Suprapubic skin (tissue), 4 donors: ENCODE measurements around the gene HEBP1.

ENCODE experiments used
- POLR2A ChIP-seq, 2 donors: fragments of 450-650 bp; IDR thresholded peaks; one replicate each; pipeline ENCODE4 v1.6.1; 2017; ENCODE audit warnings: antibody characterized with exemption in 2 of 2, mild to moderate bottlenecking in 2 of 2, moderate library complexity in 2 of 2
- POLR2AphosphoS5 ChIP-seq, 3 donors: sonication (generic); formaldehyde crosslinking; IDR thresholded peaks; one replicate each; pipeline ENCODE4 v1.6.1; 2017; ENCODE audit warnings: antibody characterized with exemption in 3 of 3
- TF ChIP-seq, protein P1 (sequence below), 2 donors: fragments of 200-600 bp in 1 of 2; fragments of 450-650 bp in 1 of 2; sonication (generic) in 1 of 2; IDR thresholded peaks; one replicate each; pipeline ENCODE4 v1.5.1; 2016 to 2019; ENCODE audit warnings: antibody characterized with exemption in 2 of 2, mild to moderate bottlenecking in 1 of 2, moderate library complexity in 1 of 2

DNA sequence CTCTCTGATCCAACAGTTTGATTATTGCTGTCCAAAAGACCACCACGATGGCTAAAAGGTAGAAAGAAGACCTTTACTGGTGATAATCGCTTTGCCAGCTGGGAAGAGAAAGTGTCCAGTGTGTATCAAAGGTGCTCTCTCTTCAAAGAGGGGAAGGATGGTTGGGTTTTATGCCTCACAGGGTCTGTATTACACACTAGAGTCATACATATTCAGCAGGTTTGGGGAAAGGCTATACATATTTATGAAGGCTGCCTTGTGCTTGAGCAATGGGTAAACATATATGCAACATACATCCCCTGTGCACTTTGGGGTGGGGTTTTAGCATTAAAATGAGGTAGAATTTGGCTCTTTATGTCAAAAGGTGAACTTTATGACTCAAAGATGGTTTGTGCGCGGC, 66.3 kb downstream of the HEBP1 start:
- TF ChIP-seq POLR2A (IDR thresholded peaks at IDR 0.05): no peak
- TF ChIP-seq, protein P1, sequence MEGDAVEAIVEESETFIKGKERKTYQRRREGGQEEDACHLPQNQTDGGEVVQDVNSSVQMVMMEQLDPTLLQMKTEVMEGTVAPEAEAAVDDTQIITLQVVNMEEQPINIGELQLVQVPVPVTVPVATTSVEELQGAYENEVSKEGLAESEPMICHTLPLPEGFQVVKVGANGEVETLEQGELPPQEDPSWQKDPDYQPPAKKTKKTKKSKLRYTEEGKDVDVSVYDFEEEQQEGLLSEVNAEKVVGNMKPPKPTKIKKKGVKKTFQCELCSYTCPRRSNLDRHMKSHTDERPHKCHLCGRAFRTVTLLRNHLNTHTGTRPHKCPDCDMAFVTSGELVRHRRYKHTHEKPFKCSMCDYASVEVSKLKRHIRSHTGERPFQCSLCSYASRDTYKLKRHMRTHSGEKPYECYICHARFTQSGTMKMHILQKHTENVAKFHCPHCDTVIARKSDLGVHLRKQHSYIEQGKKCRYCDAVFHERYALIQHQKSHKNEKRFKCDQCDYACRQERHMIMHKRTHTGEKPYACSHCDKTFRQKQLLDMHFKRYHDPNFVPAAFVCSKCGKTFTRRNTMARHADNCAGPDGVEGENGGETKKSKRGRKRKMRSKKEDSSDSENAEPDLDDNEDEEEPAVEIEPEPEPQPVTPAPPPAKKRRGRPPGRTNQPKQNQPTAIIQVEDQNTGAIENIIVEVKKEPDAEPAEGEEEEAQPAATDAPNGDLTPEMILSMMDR (IDR thresholded peaks at IDR 0.05): no peak
- TF ChIP-seq POLR2AphosphoS5 (IDR thresholded peaks at IDR 0.05): no peak
